GM12878 (cell line): ENCODE data around the gene SULF2.

Experiments used
- CTCF ChIP-seq, 3 experiments: IDR thresholded peaks in 2 of 3; conservative IDR thresholded peaks in 1 of 3; 2 replicates each; pipeline ENCODE4 v1.5.1; 2011; ENCODE audit warnings: low read depth in 3 of 3, low read length in 3 of 3, mild to moderate bottlenecking in 3 of 3, control low read depth in 2 of 3, moderate library complexity in 2 of 3, inconsistent platforms in 1 of 3, mixed read lengths in 1 of 3; ENCODE audit not compliant: control insufficient read depth in 2 of 3, insufficient read depth in 1 of 3; ENCODE audit errors: extremely low read depth in 1 of 3
- ETV6 ChIP-seq, 2 experiments: fragments of 450-650 bp in 1 of 2; IDR thresholded peaks in 1 of 2; conservative IDR thresholded peaks in 1 of 2; 2 replicates each; pipeline ENCODE4 v1.6.1; 2014; ENCODE audit warnings: antibody characterized with exemption in 1 of 2, borderline replicate concordance in 1 of 2, low read depth in 1 of 2, mild to moderate bottlenecking in 1 of 2, moderate library complexity in 1 of 2
- NR2C1 ChIP-seq: fragments of 450-650 bp; IDR thresholded peaks from 2 replicates; pipeline ENCODE4 v1.6.1; 2017; ENCODE audit warnings: antibody characterized with exemption, mild to moderate bottlenecking, moderate library complexity
- REST ChIP-seq: IDR thresholded peaks from 2 replicates; pipeline ENCODE4 v1.6.1; 2012; ENCODE audit warnings: mild to moderate bottlenecking, low read depth, low read length
- SMARCA5 ChIP-seq: fragments of 450-650 bp; IDR thresholded peaks from 2 replicates; pipeline ENCODE4 v1.6.1; 2017; ENCODE audit warnings: mild to moderate bottlenecking
- STAT1 ChIP-seq: fragments of 450-650 bp; conservative IDR thresholded peaks from 2 replicates; pipeline ENCODE4 v1.6.1; 2014; ENCODE audit warnings: antibody characterized with exemption, mild to moderate bottlenecking
- TAF1 ChIP-seq: IDR thresholded peaks from 2 replicates; pipeline ENCODE4 v1.6.1; 2011; ENCODE audit warnings: mild to moderate bottlenecking, low read depth, low read length, borderline replicate concordance
- USF2 ChIP-seq: IDR thresholded peaks from 2 replicates; pipeline ENCODE4 v1.6.1; 2011; ENCODE audit warnings: low read depth, low read length, improper control_type of control experiment, borderline replicate concordance
- ZNF24 ChIP-seq: fragments of 450-650 bp; IDR thresholded peaks from 2 replicates; pipeline ENCODE4 v1.6.1; 2017; ENCODE audit warnings: antibody characterized with exemption, mild to moderate bottlenecking

GRCh38 chr20:47749339-47749738 is 35.9 kb downstream of the SULF2 start:
- TF ChIP-seq CTCF (IDR thresholded peaks at IDR 0.05 in 2 of 3, conservative IDR thresholded peaks at IDR 0.05 in 1 of 3; ENCODE audit: control insufficient read depth in 2 of 3, extremely low read depth in 1 of 3, insufficient read depth in 1 of 3, low read depth in 3 of 3, low read length in 3 of 3) (no peak), REST (no peak), SMARCA5 (no peak), ETV6 (conservative IDR thresholded peaks at IDR 0.05 in 1 of 2, IDR thresholded peaks at IDR 0.05 in 1 of 2; ENCODE audit: borderline replicate concordance in 1 of 2, low read depth in 1 of 2) (no peak), ZNF24 (no peak), USF2 (no peak), TAF1 (no peak), NR2C1 (no peak), STAT1 (no peak)
